HFF-Myc (cell line): Measurements from ENCODE around the gene CDH13.

Experiments
- DNase-seq: peaks from one replicate; pipeline ENCODE4 v3.0.0-alpha.2; 2011; ENCODE audit warnings: low read depth; ENCODE audit errors: extremely low read depth
- H3K4me3 ChIP-seq: replicated peaks from 2 replicates; pipeline ENCODE4 v1.5.1; 2011; ENCODE audit warnings: low read depth, mild to moderate bottlenecking, control low read depth, low read length
- CTCF ChIP-seq: IDR thresholded peaks from 2 replicates; pipeline ENCODE4 v1.5.1; 2012; ENCODE audit warnings: mild to moderate bottlenecking, low read depth, low read length, control low read depth; ENCODE audit errors: missing control alignments

CDH13 gene

DNA sequence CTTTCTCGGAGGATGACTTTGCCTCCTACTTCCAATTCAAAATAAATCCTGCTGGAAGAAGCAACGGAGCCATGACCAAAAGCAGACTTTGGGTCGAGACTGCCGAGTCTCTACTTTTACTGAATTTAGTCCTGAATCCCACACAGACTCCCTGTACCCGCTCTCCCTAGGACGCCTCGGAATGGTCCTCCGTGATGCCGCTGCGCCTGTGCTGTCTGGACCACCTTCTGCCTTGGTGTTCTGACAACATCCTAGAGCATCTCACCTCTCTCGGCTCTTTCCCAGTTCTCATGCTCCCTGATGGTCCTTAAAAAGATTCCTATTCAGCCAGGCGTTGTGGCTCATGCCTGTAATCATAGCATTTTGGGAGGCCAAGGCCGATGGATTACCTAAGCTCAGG, 999.9 kb downstream of the CDH13 start:
- TF ChIP-seq CTCF, result no peak
- DNase-seq, result no peak
- H3K4me3 ChIP-seq, result no peak overlapping the region

- no peak overlapping the region for H3K4me3 ChIP-seq
- no peak for DNase-seq
- TF ChIP-seq CTCF, result no peak
Observed at GRCh38 chr16:83627996-83628395, 1001.2 kb downstream of the CDH13 start.

GRCh38 chr16:83629426-83629825, 1002.7 kb downstream of the CDH13 start:
- H3K4me3 ChIP-seq, result no peak overlapping the region
- no peak for TF ChIP-seq CTCF
- DNase-seq, result no peak

- H3K4me3 ChIP-seq, result no peak overlapping the region
- DNase-seq, result no peak
- TF ChIP-seq CTCF, result no peak
Observed at GRCh38 chr16:83629836-83630235, 1003.1 kb downstream of the CDH13 start.

DNA sequence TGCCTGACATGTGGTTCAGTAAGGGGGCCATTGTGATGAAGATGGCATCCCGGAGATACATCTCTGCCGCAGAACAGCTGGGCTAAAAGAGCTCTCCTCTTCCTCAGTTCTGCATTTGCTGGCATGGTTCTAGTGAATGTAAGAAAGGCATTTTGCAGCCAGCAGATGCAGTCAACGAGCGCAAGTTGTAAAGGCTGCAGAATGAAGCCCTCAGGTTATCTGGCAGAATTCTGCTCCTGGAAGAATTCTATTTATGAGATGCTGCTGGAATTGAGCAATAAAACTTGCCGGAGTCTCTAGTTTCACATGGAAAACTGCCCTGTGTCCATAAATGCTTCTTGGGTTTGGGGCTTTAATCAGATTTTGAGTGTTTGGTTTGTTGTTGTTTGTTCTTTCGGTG, 1004.2 kb downstream of the CDH13 start:
- DNase-seq, result no peak
- TF ChIP-seq CTCF, result no peak
- H3K4me3 ChIP-seq, result no peak overlapping the region

DNA sequence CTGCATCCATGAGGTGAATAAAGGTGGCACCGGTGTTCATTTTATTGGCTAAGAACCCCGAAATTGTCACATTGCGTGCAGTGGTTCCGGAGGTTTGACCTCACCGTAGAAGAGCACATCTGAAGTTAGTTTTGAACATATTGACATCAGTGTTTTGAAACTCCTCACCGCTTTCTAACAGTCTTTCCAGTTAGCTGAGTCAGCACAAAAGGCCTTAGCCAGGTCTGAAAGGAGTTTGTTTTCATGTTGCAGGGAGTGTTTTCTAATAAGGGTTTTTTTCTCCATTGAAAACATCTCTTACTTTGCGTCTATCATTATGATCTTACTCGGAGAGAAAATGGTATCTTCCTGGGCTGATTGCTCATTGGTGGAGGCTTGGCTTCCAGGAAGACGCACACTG, 1006.5 kb downstream of the CDH13 start:
- H3K4me3 ChIP-seq, result no peak overlapping the region
- no peak for TF ChIP-seq CTCF
- no peak for DNase-seq

DNA sequence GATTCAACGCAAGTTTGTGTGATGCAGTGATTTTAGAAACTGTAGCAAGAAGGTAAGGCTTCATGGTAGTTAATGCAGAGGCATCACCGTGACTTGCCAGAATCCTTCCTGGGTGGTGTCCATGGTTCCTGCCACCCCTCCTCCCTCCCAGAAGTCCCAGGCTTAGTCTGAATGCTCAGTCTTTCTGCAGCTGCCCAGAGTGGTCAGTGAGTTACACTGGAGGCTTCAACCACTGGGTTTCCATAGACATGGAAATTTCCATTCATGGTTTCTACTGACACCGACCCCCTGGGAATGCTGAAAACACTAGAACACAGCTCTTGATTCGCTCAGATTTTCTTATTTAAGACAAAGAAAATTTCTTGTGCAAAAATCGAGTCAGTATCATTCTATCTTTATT, 1021.6 kb downstream of the CDH13 start:
- H3K4me3 ChIP-seq, result no peak overlapping the region
- DNase-seq, result no peak
- TF ChIP-seq CTCF, result no peak
